T-helper 17 cell (primary cell): Measurements from ENCODE around the gene CATSPERB. TPM values are rescaled to one million over a fixed set of nuclear protein-coding genes. Genes with fewer than 3 reads are reported as not detected.
"Not testable (repeated sequence)": the region's sequence is repeated elsewhere in the genome, so short reads cannot be mapped to it uniquely, and the experiment has no call there.

Experiments used
- ATAC-seq: fragments of 150-1000 bp; cut with Tn5 transposase; 2 replicates; pipeline ENCODE4 v1.10.0; 2021; ENCODE audit warnings: mild to moderate bottlenecking, moderate library complexity
- DNase-seq, 3 donors: peaks; one replicate each; pipeline versions ENCODE4 v3.0.0 to v3.0.0-alpha.2; 2020 to 2021
- H3K9me3 ChIP-seq: one replicate; pipeline ENCODE4 v1.7.0; 2013; ENCODE audit warnings: low read length, mild to moderate bottlenecking; ENCODE audit not compliant: control insufficient read depth, poor library complexity, severe bottlenecking
- H3K27ac Mint-ChIP-seq: one replicate; pipeline ENCODE4 v1.8.0; 2022; ENCODE audit warnings: mild to moderate bottlenecking, moderate library complexity, mixed read lengths
- H3K27me3 Mint-ChIP-seq: one replicate; pipeline ENCODE4 v1.8.0; 2022; ENCODE audit warnings: mixed read lengths
- H3K36me3 Mint-ChIP-seq: one replicate; pipeline ENCODE4 v1.8.0; 2022; ENCODE audit warnings: low read depth, mixed read lengths
- H3K4me1 Mint-ChIP-seq: one replicate; pipeline ENCODE4 v1.8.0; 2022; ENCODE audit warnings: mild to moderate bottlenecking, mixed read lengths
- H3K4me3 Mint-ChIP-seq: one replicate; pipeline ENCODE4 v1.8.0; 2022; ENCODE audit warnings: mild to moderate bottlenecking, moderate library complexity, mixed read lengths
- total RNA-seq, 4 donors: library from RNA in 2 of 4; stranded (reverse) in 2 of 4; gene quantifications; one replicate each; pipeline ENCODE4 v1.2.3 and lab custom pipeline; 2022 to 2026

Gene CATSPERB
- total RNA-seq, 2 donors from 2014 or later = 2.2 to 4.1 TPM

DNA sequence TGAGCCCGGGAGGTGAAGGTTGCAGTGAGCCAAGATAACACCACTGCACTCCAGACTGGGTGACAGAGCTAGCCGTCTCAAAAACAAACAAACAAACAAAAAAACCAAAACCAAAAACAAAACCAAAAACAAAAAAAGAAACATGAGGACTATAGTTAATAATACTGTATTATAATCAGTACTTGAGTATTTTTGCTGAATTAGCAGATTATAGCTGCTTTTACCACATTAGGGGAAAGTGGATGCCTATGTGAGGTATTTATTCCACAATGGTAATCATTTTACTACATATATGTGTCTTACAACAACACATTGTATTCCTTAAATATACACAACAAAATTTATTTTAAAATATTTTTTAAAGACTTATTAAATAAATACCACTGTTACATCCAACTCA, 120.4 kb downstream of the CATSPERB start:
- H3K27ac Mint-ChIP-seq = peak overlapping the region; percentile 41
- peaks cover 4% of the 10 kb centered on the region for H3K4me1 Mint-ChIP-seq
- DNase-seq (no peak), ATAC-seq (no peak)
- peaks cover 5% of the 10 kb centered on the region for H3K27me3 Mint-ChIP-seq
- peaks cover 4% of the 10 kb centered on the region for H3K36me3 Mint-ChIP-seq
- H3K4me3 Mint-ChIP-seq = no peak overlapping the region
- H3K9me3 ChIP-seq = no peaks in the 10 kb centered on the region

DNA sequence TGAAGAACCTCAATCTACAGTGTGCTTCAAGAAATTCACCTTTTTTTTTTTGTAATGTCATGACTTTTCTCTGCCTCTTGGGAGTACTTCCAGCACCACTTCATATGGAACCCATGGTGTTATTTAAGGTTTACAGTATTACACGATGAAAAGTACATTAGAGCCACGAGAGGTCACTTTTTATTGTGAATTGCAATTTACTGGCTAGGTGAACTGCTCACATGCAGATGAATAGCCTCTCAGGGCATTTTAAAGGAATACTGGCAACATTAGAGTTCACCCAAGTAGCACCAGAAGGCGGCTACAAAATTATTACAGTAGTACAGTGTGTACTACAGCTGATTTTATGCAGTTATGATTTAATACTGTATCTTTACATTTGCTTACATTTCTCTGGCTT, 122.7 kb downstream of the CATSPERB start:
- no peak for ATAC-seq
- H3K4me1 Mint-ChIP-seq = peaks cover 4% of the 10 kb centered on the region

DNA sequence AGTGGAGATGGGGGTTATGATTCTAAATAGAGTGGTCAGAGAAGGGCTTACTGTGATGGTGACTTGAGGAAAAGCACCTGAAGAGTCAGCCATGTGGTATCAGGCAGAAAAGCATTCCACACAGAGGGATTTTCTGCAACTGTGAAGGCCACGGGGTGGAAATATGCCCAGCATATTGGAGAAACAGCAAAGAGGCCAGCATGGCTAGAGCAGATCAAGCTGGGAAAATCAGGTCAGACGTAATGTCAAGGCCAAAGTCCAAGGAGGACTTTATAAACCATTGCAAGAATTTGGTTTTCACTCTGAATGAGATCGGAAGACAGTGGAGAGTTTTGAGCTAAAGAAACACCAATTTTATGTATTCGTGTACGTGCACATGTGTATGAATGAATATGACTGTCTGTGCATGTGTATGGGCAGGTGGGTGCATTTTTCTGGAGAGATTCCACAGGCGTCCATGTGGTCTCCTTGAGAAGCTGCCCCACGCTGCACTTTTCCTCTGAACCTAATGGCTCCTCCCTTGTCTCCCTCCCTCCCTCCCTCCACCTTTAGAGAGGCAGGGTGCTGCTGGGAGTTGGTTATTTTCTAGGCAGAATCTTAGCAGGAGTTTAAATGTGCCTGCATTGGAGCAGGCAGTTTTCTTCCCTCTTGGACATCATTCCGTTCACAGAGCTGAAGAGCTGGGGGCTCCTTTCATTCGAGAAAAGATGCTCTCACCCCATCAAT, 124.4 kb downstream of the CATSPERB start:
- ATAC-seq (no peak), DNase-seq (no peak)
- Mint-ChIP-seq H3K4me3 (no peak overlapping the region), H3K36me3 (peaks cover 4% of the 10 kb centered on the region), H3K27me3 (peaks cover 5% of the 10 kb centered on the region), H3K4me1 (peaks cover 4% of the 10 kb centered on the region), H3K27ac (no peak overlapping the region)
- H3K9me3 ChIP-seq = no peaks in the 10 kb centered on the region

More for the DNA sequence above, 122.7 kb downstream of the CATSPERB start:
- no peak overlapping the region for H3K4me3 Mint-ChIP-seq
- no peak for DNase-seq
- peaks cover 4% of the 10 kb centered on the region for H3K36me3 Mint-ChIP-seq
- peaks cover 5% of the 10 kb centered on the region for H3K27me3 Mint-ChIP-seq
- no peak overlapping the region for H3K27ac Mint-ChIP-seq
- H3K9me3 ChIP-seq = no peaks in the 10 kb centered on the region

DNA sequence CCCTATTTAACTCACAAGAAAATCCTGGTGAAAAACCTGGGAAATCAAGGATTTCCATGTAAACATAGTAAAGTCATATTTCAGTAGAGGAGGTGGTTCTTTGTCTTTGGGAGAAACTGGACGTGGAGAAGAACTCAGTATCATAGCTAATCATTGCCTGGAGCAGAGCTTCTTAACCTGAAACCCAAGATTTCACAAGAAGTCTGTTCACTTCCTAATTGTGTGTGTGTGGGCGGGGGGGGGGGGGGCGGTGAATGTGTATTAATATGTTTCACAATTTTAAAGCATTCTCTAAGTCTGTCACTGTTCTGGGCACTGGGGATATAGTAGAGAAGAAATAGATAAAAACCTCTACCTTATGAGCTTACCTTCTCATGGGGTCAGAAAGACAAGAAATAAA, 125.0 kb downstream of the CATSPERB start:
- H3K27ac Mint-ChIP-seq = no peak overlapping the region
- peaks cover 5% of the 10 kb centered on the region for H3K27me3 Mint-ChIP-seq
- no peak overlapping the region for H3K4me3 Mint-ChIP-seq
- H3K36me3 Mint-ChIP-seq = peaks cover 4% of the 10 kb centered on the region
- H3K4me1 Mint-ChIP-seq = peaks cover 3% of the 10 kb centered on the region
- DNase-seq (no peak), ATAC-seq (no peak)
- H3K9me3 ChIP-seq = no peaks in the 10 kb centered on the region

DNA sequence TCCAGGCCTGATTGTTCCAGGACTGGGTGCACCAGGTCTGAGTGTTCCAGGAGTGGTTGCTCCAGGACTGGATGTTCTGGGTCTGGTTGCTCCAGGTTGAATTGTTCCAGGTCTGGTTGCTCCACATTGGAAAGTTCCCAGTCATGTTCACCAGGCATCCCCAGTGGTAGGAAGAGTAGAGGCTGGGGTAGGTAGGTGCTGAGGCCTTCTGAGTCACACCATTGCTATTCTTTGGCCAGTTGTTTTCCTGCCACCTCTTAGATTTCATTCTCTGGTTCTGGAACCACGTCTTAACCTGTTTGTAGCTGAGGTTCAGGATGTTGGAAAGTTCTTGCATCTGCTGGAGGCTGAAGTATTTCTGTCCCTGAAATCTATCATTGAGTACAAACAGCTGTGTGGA, 127.3 kb downstream of the CATSPERB start:
- ATAC-seq, H3K4me3 Mint-ChIP-seq, H3K9me3 ChIP-seq: not testable (repeated sequence)

DNA sequence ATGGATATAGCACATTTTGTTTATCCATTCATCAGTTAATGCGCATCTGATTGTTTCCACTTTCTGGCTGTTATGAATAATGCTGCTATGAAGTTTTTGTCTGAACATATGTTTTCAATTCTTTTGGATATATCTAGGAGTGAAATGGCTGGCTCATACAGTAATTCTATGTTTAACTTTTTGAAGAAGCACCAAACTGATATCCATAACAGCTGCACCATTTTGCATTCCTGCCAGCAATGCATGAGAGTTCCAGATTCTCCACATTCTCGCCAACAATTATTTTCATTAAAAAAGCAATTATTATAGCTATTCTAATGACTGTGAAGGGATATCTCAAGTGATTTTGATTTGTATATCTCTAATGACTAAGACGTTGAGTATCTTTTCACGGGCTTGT, 131.9 kb downstream of the CATSPERB start:
- no peaks in the 10 kb centered on the region for H3K4me1 Mint-ChIP-seq
- no peak overlapping the region for H3K4me3 Mint-ChIP-seq
- H3K9me3 ChIP-seq = no peaks in the 10 kb centered on the region
- ATAC-seq (no peak), DNase-seq (no peak)
- no peak overlapping the region for H3K27ac Mint-ChIP-seq
- H3K36me3 Mint-ChIP-seq = no peaks in the 10 kb centered on the region
- H3K27me3 Mint-ChIP-seq = no peaks in the 10 kb centered on the region

More for the DNA sequence above, 127.3 kb downstream of the CATSPERB start:
- not testable (repeated sequence) for H3K27me3 Mint-ChIP-seq, DNase-seq, H3K4me1 Mint-ChIP-seq, H3K27ac Mint-ChIP-seq, H3K36me3 Mint-ChIP-seq

DNA sequence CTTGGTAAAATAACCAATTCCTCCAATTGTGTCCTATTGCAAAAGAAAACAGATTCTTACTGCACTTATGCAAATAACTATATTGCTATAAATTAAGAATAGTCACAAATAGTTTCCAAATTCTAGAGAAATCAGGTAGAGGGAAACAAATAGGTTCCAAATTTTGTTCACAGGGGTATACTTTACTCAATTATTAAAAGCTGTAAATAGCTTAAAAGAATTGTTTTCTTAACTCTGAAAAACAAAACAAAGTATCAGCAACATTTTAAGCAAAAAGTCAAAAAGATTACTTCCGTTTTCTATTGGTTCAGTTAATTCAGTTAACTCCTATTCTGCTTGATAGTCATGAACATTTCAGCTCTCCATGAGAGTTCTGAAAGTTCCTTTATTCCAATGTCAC, 136.2 kb downstream of the CATSPERB start:
- no peak for DNase-seq
- no peak overlapping the region for H3K4me3 Mint-ChIP-seq
- no peaks in the 10 kb centered on the region for H3K9me3 ChIP-seq
- H3K27me3 Mint-ChIP-seq = no peaks in the 10 kb centered on the region
- H3K27ac Mint-ChIP-seq = no peak overlapping the region
- no peaks in the 10 kb centered on the region for H3K36me3 Mint-ChIP-seq
- no peaks in the 10 kb centered on the region for H3K4me1 Mint-ChIP-seq
- no peak for ATAC-seq

DNA sequence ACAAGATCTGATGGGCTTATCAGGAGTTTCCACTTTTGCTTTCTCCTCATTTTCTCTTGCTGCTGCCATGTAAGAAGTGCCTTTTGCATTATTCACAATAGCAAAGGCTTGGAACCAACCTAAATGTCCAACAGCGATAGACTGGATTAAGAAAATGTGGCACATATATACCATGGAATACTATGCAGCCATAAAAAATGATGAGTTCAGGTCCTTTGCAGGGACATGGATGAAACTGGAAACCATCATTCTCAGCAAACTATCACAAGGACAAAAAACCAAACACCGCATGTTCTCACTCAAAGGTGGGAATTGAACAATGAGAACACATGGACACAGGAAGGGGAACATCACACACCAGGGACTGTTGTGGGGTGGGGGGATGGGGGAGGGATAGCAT, 137.9 kb downstream of the CATSPERB start:
- not testable (repeated sequence) for H3K36me3 Mint-ChIP-seq, H3K4me1 Mint-ChIP-seq, H3K27ac Mint-ChIP-seq, H3K9me3 ChIP-seq, DNase-seq, ATAC-seq, H3K27me3 Mint-ChIP-seq, H3K4me3 Mint-ChIP-seq

DNA sequence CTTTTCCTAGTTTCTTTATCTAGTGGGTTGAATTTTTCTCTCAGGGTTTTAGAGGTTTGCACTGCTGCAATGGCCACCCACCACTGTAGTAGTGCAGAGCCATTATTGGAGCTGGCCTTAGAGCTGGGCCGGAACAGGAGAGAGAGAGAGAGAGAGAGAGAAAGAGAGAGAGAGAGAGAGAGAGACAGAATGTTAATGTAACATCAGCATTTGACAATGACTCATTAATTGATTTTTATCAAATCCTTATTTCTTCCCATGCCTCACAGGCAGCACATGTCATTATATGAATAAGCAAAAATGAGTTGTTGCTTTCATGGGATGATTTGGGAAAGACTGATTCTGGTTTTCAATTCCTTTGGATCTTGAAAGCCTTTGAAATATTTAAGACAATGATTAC, 145.5 kb downstream of the CATSPERB start:
- H3K9me3 ChIP-seq = no peaks in the 10 kb centered on the region
- no peak overlapping the region for H3K4me3 Mint-ChIP-seq
- H3K27ac Mint-ChIP-seq = no peak overlapping the region
- no peaks in the 10 kb centered on the region for H3K27me3 Mint-ChIP-seq
- ATAC-seq = no peak
- DNase-seq = no peak
- H3K36me3 Mint-ChIP-seq = no peaks in the 10 kb centered on the region
- H3K4me1 Mint-ChIP-seq = no peaks in the 10 kb centered on the region

DNA sequence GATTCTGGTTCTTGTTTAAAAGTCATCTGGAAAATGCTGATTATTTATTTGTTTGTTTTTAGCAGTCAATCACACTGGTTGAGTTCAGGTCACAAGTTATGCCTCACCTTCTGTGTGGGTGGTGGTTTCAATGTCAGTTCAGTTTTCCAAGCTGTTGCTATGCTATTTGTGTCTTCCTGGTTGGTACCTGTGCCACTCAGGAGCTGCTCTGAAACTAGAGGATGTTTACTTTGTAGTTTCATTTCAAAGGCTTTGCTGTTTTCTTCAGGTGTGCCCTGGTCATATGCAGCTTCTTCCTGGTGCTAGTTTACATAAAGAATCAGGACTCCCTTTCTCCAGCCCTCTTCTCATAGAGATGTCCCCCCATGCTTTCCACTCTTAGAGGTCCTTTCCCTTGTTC, 146.0 kb downstream of the CATSPERB start:
- H3K4me3 Mint-ChIP-seq = no peak overlapping the region
- no peaks in the 10 kb centered on the region for H3K9me3 ChIP-seq
- ATAC-seq = no peak
- DNase-seq = no peak
- no peaks in the 10 kb centered on the region for H3K36me3 Mint-ChIP-seq
- H3K27me3 Mint-ChIP-seq = no peaks in the 10 kb centered on the region
- no peak overlapping the region for H3K27ac Mint-ChIP-seq
- no peaks in the 10 kb centered on the region for H3K4me1 Mint-ChIP-seq

DNA sequence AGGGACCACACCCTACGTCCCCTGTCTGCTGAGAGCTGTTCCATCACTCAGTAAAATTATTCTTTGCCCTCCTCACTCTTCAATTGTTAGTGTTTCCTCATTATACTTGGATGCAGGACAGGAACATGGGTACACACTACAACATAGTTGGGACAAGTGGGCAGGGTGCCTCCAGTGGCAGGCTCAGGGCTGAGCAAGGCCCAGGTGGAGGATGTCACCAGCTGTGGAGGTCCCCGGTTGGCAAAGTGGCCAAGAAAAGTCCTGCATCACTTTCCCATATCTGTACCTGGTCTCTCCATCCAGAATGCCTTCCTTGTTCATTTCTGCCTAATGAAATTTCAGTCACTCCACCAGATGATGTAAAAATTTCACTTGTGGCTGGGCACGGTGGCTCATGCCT, 149.1 kb downstream of the CATSPERB start:
- Mint-ChIP-seq H3K4me1 (no peaks in the 10 kb centered on the region), H3K27me3 (peaks cover 4% of the 10 kb centered on the region), H3K4me3 (no peak overlapping the region), H3K27ac (no peak overlapping the region), H3K36me3 (no peaks in the 10 kb centered on the region)
- DNase-seq = no peak
- no peak for ATAC-seq
- no peaks in the 10 kb centered on the region for H3K9me3 ChIP-seq

DNA sequence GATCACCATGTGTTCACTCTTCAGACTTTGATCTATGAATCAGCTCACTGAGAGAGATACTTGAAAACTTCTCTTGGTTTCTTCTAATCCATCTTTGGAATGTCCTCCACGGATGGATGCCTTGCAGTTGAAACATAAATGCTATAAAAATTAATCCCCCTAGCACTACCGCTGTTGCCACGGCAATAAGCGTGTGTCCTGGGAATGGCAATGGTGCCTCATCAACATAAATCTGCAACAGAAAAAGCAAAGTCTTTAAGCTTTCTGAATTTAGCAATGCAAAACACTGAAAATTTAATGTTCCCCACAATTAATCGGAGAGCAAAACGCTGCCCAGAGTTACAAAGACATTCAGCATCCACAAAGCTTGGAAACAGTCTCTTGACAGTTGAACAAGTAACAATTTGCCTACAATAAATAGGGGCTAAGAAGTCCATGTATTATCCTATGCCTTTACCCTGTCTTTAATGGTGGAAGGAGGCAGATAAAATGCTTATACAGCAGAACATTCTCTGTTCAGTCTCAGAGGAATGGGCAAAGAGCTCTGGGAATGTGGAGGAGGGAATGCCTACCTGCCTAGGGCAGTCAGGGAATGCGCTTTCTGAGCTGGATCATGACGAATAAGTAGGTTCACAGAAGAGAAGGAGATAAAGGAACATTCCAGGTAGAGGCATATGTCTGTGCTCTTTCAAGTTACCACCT, 150.9 kb downstream of the CATSPERB start:
- Mint-ChIP-seq H3K27ac (no peak overlapping the region), H3K4me1 (no peaks in the 10 kb centered on the region), H3K27me3 (peaks cover 4% of the 10 kb centered on the region), H3K4me3 (no peak overlapping the region), H3K36me3 (no peaks in the 10 kb centered on the region)
- H3K9me3 ChIP-seq = no peaks in the 10 kb centered on the region
- DNase-seq (no peak), ATAC-seq (no peak)

DNA sequence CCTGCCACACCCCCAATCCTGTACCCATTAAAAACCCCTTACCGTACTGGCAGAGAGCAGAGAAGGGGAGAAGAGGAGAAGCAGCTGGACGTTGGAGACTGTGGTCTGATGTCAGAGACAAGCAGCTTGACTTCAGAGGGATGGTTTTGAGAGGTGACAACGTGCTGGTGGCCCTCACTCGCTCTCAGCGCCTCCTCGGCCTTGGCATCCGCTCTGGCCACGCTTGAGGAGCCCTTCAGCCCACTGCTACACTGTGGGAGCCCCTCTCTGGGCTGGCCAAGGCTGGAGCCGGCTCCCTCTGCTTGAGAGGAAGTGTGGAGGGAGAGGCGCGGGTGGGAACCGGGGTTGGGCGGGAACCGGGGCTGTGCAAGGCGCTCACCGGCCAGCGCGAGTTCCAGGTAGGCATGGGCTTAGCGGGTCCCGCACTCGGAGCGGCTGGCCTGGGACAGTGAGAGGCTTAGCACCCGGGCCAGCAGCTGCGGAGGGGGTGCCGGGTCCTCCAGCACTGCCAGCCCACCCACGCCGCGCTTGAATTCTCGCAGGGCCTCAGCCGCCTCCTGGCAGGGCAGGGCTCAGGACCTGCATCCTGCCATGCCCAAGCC, 154.2 kb downstream of the CATSPERB start:
- no peaks in the 10 kb centered on the region for H3K9me3 ChIP-seq
- no peak overlapping the region for H3K27ac Mint-ChIP-seq
- DNase-seq (no peak), ATAC-seq (no peak)
- peaks cover 13% of the 10 kb centered on the region for H3K4me1 Mint-ChIP-seq
- H3K4me3 Mint-ChIP-seq = no peak overlapping the region
- peaks cover 12% of the 10 kb centered on the region for H3K27me3 Mint-ChIP-seq
- no peaks in the 10 kb centered on the region for H3K36me3 Mint-ChIP-seq
